GM18909 (cell line): ENCODE data around the gene PTP4A2.
"Not testable (repeated sequence)": the region's sequence is repeated elsewhere in the genome, so short reads cannot be mapped to it uniquely, and the experiment has no call there.

Experiments used
- ATAC-seq: cut with Tn5 transposase; IDR thresholded peaks from one replicate; pipeline ENCODE4 v1.9.1; 2021; ENCODE audit warnings: mild to moderate bottlenecking; ENCODE audit not compliant: unreplicated experiment, poor library complexity

The PTP4A2 gene

GRCh38 chr1:31895474-31896198 lies 42.5 kb downstream of the PTP4A2 start:
- ATAC-seq: not testable (repeated sequence)

GRCh38 chr1:31891280-31891679 lies 46.9 kb downstream of the PTP4A2 start:
- ATAC-seq: no peak

DNA sequence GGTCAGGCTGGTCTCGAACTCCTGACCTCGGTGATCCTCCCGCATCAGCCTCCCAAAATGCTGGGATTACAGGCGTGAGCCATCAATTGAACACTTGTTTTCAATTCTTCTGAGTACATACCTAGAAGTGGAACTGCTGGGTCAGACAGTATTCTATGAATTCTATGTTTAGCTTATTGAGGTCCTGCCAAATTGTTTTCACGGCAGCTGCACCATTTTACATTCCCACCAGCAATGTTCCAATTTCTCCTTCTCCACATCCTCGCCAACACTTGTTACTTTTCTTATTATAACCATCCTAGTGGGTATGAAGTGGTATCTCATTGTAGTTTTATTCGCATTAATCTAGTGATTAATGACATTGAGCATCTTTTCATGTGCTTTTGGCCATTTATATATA lies 49.9 kb downstream of the PTP4A2 start:
- no peak for ATAC-seq

DNA sequence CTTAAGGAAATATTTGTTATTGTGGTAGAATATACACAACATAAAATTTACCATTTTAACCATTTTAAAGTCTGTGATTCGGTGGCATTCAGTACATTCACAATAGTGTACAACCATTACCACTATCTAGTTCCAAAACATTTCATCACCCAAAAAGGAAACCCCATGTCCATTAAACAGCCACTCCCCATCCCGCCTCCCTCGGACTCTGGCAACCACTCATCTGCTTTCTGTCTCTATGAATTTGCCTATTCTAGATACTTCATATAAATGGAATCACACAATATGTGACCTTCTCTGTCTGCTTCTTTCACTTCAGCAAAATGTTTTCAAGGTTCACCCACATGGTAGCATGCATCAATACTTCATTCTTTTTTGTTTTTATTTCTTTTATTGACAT lies 51.3 kb downstream of the PTP4A2 start:
- ATAC-seq: no peak

DNA sequence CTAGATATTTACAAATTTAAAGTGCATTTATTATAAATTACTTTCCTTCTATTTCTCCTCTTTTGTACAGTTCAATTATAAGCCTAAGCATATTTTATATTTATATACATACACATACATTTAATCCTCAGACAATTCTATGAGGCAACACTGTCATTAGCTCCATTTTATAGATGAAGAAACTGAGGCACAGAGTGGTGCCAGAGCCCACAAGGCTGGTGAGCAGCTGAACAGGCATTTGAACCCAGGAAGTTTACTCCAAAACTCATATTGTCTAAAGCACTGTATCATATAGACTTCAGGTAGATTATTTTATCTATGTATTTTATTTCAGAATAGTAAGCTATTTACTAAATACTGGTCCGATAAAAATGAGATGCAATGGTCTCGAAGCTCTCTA lies 52.3 kb downstream of the PTP4A2 start:
- no peak for ATAC-seq

- ATAC-seq: no peak
Observed at GRCh38 chr1:31883357-31883942, 54.7 kb downstream of the PTP4A2 start.

- no peak for ATAC-seq
Observed at GRCh38 chr1:31881688-31882000, 56.5 kb downstream of the PTP4A2 start.

DNA sequence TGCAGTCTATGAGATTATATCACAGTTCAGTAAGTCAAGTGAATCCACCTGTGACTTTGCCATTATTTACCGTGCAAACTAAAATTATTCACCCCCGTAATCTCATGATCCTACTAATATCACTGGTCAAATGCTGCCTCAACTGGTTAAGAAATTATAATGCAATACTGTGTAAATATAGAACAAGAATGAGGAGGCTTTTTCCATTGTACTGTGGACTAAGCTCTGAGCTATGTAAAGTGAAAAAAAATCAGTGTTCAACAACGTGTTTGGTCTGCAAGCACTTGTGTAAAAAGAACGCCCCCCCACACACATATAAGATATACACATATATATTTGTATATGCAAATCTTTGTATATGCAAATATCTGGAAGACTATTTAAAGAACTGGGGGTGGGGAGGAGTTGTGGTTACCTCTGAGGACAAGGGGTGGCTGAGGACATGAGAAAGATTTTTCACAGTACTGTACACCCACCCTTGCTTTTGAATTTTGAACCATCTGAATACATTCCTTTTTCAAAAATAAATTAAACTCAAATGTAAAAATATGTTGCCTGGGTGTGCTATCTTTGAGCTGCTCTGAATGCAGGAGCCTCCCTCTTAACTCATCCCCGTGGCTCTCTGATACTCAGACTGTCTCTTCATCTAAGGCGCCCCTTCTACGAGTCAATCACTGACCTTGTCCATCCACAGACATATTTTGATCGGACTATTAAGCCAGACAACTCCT lies 57.0 kb downstream of the PTP4A2 start:
- no peak for ATAC-seq

DNA sequence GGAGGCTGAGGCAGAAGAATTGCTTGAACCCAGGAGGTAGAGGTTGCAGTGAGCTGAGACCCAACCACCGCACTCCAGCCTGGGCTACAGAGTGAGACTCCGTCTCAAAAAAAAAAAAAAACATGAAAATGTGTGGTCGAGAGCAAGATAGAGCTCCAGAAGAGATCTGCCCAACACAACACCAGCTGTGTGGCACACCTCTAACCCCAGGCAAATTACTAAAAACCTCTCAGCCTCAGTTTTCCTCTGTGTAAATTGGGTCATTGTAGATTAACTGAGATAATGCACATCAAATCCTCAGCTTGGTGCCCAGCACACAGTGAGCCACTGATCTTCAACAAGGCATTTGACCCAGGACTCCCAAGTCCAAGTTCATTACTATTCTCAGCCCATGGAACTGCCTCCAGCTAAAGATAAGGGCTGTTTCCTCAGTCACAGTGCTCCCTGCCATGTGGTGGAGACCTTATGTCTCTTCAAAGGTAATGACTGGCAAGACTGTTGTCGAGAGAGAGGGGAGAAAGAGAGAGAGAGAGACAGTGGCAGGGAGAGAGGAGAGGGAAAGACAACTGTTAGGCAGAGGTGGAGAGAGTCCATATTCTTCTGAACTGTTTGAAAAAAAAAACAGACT lies 58.1 kb downstream of the PTP4A2 start:
- ATAC-seq: no peak

DNA sequence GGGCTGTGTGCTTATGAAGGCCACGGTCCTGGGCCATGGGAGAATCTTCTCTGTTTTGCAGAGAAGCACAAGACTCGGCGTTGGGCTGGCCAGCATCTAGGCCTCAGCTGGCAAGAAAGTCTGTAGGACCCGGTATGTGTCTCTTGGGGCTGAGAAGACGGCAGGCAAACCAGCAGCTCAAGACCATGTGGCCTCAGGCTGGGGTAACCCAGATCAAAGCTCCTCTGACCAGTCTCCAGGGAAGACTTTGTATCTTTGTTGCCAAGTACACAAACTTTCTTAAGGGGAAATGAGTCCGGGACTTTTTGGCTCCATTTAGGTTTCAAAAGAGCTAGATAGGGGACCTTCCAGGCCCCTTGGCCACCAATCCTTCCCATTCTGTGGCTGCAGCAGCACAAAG lies 60.1 kb downstream of the PTP4A2 start:
- no peak for ATAC-seq

- ATAC-seq: no peak
Observed at GRCh38 chr1:31877544-31877943, 60.6 kb downstream of the PTP4A2 start.

GRCh38 chr1:31875636-31876236 lies 62.4 kb downstream of the PTP4A2 start:
- no peak for ATAC-seq

DNA sequence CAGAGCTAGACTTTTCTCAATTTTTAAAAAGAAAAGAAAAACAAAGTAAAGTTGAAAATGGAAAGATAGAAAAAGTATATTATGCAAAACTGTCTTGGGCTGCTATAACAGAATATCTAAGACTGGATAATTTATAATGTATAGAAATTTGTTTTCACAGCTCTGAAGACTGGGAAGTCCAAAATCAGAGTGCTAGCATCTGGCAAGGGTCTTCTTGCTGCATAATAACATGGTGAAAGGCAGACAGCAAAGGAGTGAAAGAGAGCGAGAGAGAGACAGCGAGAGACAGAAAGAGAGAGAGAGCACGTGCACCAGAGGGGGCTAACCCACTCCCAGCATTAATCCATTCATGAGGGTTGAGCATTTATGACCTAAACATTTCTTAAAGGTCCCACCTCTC lies 63.2 kb downstream of the PTP4A2 start:
- ATAC-seq: no peak

GRCh38 chr1:31872658-31873636 lies 65.2 kb downstream of the PTP4A2 start:
- ATAC-seq: no peak

DNA sequence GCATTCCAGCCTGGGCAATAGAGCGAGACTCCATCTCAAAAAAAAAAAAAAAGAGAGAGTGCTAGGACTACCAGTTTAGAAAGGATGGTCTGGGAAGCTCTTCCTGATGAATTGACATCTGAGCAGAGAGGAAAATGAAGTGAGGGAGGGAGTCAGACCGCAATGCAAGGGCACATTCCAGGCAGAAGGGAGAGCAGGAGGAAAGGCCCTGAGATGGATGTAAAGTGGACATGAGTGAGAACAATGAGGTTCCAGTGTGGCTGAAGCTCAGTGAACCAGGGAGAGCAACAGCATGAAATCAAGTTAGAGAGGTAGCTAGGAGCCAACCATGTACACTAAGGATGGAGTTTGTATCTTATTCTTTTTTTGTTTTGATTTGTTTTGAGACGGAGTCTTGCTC lies 66.5 kb downstream of the PTP4A2 start:
- no peak for ATAC-seq

DNA sequence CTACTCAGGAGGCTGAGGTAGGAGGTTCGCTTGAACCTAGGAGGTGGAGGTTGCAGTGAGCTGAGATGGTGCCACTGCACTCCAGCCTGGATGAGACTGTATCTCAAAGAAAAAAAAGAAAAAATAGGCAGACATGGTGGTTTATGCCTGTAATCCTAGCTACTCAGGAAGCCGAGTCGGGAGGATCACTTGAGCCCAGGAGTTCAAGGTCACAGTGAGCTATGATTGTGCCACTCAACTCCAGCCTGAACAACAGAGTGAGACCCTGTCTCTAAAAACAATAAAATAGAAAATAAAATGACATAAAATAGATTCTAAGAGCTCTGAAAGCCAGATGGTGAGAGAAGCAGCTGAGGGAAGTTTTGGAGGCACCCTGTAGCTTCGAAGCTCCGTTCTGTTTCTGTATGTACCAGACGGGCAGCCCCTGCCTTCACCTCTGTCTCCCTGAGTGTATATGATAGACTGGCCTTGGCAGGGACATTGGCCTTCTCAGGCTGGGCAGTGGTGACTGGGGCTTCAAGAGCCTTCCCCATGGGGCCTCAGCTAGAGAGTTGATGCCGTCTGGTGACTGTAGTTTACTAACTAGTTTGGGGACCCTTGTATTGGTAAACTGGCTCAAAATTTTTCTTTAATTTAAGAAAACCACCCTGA lies 68.0 kb downstream of the PTP4A2 start:
- ATAC-seq: no peak

DNA sequence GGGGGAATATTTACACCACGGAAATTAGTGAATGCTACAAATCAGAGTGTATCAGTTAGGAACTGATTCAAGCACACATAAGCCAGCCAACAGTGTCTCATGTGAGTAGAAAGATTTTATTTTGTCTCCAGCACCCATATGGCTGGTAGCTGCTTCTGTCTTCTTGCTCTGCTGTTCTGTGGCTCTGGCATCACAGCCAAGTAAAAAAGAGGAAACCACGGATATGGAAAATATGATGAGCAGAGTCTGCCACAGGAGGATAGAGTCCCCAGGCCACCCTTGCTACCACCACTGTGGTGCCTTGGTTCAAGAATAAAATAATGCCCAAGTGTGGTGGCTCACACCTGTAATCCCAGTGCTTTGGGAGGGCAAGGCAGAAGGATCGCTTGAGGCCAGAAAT lies 68.7 kb downstream of the PTP4A2 start:
- ATAC-seq: no peak

DNA sequence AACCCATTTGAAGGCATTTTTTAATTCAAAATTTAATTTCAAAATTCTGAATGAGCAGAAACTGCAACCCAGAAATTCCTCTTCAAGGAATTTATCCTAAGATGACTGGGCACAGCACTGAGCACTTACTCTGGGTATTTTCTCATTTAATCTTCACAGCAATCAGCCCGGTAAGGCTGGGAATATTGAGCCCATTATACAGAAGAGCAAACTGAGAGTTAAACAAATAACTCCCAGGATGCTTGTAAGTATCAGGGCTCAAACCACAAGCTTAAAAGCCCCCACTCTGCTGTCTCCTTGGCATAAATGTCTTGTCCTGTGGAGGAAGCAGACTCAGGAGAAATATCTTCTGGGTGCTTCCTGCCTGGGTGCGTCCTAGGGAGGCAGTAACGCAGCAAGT lies 69.3 kb downstream of the PTP4A2 start:
- no peak for ATAC-seq

DNA sequence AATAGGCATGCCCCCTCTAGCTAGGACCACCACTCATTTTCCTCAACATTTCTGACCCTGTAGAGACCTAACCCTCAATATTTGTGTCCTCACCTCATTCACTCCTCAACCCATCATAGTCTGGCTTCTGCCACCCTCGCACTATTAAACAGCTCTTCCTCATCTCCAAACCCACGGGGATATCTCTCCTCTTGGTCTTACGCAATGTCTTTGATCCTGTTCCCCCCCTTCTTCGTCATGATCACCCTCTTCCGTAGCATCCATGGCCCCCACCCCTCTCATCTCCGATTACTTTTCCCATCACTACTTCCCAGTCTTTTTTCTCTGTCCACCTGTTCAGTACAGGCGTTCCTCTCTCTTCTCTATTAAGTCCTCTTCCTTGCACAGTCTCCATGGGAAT lies 70.6 kb downstream of the PTP4A2 start:
- ATAC-seq: no peak
